ENCODE measurements around the gene SLC22A1. TPM values are rescaled to one million over a fixed set of nuclear protein-coding genes. Genes with fewer than 3 reads are reported as not detected.

SLC22A1 gene
- total and polyA plus RNA-seq, 2 of the 13 experiments (the other 11 are each of a cell fraction or from before 2014, with no cell fraction given): 0.80 to 0.87 TPM

- no peak for TF ChIP-seq E2F5 (CRISPR knock-in tag; conservative IDR thresholded peaks at IDR 0.05)
- peak; percentile 32; the same call in 1 of the 2 replicates for TF ChIP-seq KDM2A (CRISPR knock-in tag; IDR thresholded peaks at IDR 0.05; ENCODE audit: borderline replicate concordance, low read depth)
- peak; percentile 14; the same call in 1 of the 2 replicates for TF ChIP-seq MLX (CRISPR knock-in tag; IDR thresholded peaks at IDR 0.05)
- no peak for TF ChIP-seq HMGA1 (CRISPR knock-in tag; conservative IDR thresholded peaks at IDR 0.05)
- no peak for TF ChIP-seq GABPA (IDR thresholded peaks at IDR 0.05; ENCODE audit: low read depth, low read length)
- no peak for TF ChIP-seq GABPA (CRISPR knock-in tag; IDR thresholded peaks at IDR 0.05; ENCODE audit: low read depth)
- no peak for TF ChIP-seq ZFP36L1 (CRISPR knock-in tag; IDR thresholded peaks at IDR 0.05)
- peak; percentile 24; the same call in 1 of the 2 replicates for TF ChIP-seq SOX5 (CRISPR knock-in tag; IDR thresholded peaks at IDR 0.05; ENCODE audit: borderline replicate concordance)
- no peak for TF ChIP-seq SPEN (CRISPR knock-in tag; IDR thresholded peaks at IDR 0.05; ENCODE audit: low read depth)
- TF ChIP-seq MYNN (CRISPR knock-in tag; IDR thresholded peaks at IDR 0.05; ENCODE audit: low read depth): no peak
- no peak for TF ChIP-seq NFKB2 (CRISPR knock-in tag; IDR thresholded peaks at IDR 0.05; ENCODE audit: borderline replicate concordance)
- no peak for TF ChIP-seq ZNF142 (CRISPR knock-in tag; IDR thresholded peaks at IDR 0.05)
- peak; percentile 46; the same call in 1 of the 2 replicates for TF ChIP-seq MAX (IDR thresholded peaks at IDR 0.05)
- peak; percentile 50; the same call in 1 of the 2 replicates for TF ChIP-seq RARA (CRISPR knock-in tag; IDR thresholded peaks at IDR 0.05)
- no peak for TF ChIP-seq ZBTB37 (CRISPR knock-in tag; IDR thresholded peaks at IDR 0.05)
- 0 out of 2 replicates have a peak, but pooled peaks have one; percentile 34 for TF ChIP-seq NFIC (IDR thresholded peaks at IDR 0.05; ENCODE audit: low read length)
- TF ChIP-seq FOXA1 (IDR thresholded peaks at IDR 0.05): peak; percentile 70
- TF ChIP-seq FOXA1 (CRISPR knock-in tag; IDR thresholded peaks at IDR 0.05): peak; percentile 62; the same call in 1 of the 2 replicates
- peak; percentile 67 for TF ChIP-seq CTCF (CRISPR knock-in tag; IDR thresholded peaks at IDR 0.05)
- 0 out of 4 replicates have a peak, but pooled peaks of 1 of the 2 experiments have one; percentile 14 for TF ChIP-seq EP300 (IDR thresholded peaks at IDR 0.05; ENCODE audit: low read depth in 2 of 2, low read length in 2 of 2)
- no peak for TF ChIP-seq EP300 (CRISPR knock-in tag; IDR thresholded peaks at IDR 0.05; ENCODE audit: borderline replicate concordance)
Observed at GRCh38 chr6:160160450-160160849, 38.8 kb downstream of the SLC22A1 start (continued).

Data from HepG2 (cell line).